ENCODE results near the gene STX3. TPM values are rescaled to one million over a fixed set of nuclear protein-coding genes. Genes with fewer than 3 reads are reported as not detected.

The STX3 gene
- total RNA-seq, 1 experiment from 2014 or later, result 20.4 TPM

- no peaks in the 10 kb centered on the region for H3K27me3 ChIP-seq (ENCODE audit: insufficient read depth, low read length)
- H3K4me3 ChIP-seq (replicated peaks in 1 of 2; ENCODE audit: low read depth in 1 of 2, low read length in 2 of 2), result peak within 1 kb of the TSS; percentile 91 to 98
- RAD21 ChIA-PET (ENCODE audit: low non-redundant PET in 1 of 2, low total read pairs in 2 of 2, uncharacterized antibody in 2 of 2, unreplicated experiment in 2 of 2), result interaction anchor here in 1 of 2 experiments (0.7 kb wide), 1 partner anchor 54 kb away, joined by 4 read pairs; no protein-coding TSS in a partner anchor
- H2AFZ ChIP-seq (ENCODE audit: low read depth, low read length, poor library complexity, severe bottlenecking), result no peak within 1 kb of the TSS
- H3K9me2 ChIP-seq (ENCODE audit: insufficient read depth), result no peaks in the 10 kb centered on the region
- peaks cover 11 to 27% of the 10 kb centered on the region in 2 experiments; a peak in 2 of 4 replicates for H3K36me3 ChIP-seq (ENCODE audit: control insufficient read depth in 1 of 2, insufficient read depth in 2 of 2, low read length in 2 of 2)
- CTCF ChIA-PET, result interaction anchor here (1.0 to 2.2 kb wide), 3 partner anchors 54 to 109 kb away, joined by 3 to 5 read pairs (median 5); partner anchors contain the start of gene STX3
- peak within 1 kb of the TSS; percentile 88 for H3K9ac ChIP-seq (ENCODE audit: low read length)
- intact Hi-C loops (cut with micrococcal nuclease), result no loop called here
- H3K9me3 ChIP-seq (ENCODE audit: control insufficient read depth in 1 of 2, insufficient read depth in 1 of 2, low read depth in 1 of 2, low read length in 2 of 2), result no peaks in the 10 kb centered on the region
- POLR2A ChIA-PET, result interaction anchor here (0.9 kb wide), 1 partner anchor 109 kb away, joined by 3 read pairs; no protein-coding TSS in a partner anchor
- no peaks in the 10 kb centered on the region for H4K20me1 ChIP-seq (ENCODE audit: insufficient read depth)
- H3K79me2 ChIP-seq (ENCODE audit: insufficient read depth, low read length), result peaks cover 25% of the 10 kb centered on the region
- DNase-seq (ENCODE audit: low read depth, low spot score) (peak; percentile 92), ATAC-seq (peak; percentile 97)
- no TSS peak for BruUV-seq (replicated peaks)
- H3K4me2 ChIP-seq (ENCODE audit: low read length), result peak within 1 kb of the TSS; percentile 70
- H3K4me1 ChIP-seq (ENCODE audit: control insufficient read depth in 1 of 2, insufficient read depth in 2 of 2, low read length in 2 of 2), result peaks cover 5 to 15% of the 10 kb centered on the region in 2 experiments; a peak in 2 of 4 replicates
- H3K27ac ChIP-seq (ENCODE audit: low read depth, low read length), result peak within 1 kb of the TSS; percentile 74
- no peak for TF ChIP-seq EZH2 (IDR thresholded peaks at IDR 0.05)
- no peak for TF ChIP-seq CEBPB (IDR thresholded peaks at IDR 0.05; ENCODE audit: low read depth)
- TF ChIP-seq, protein P1, sequence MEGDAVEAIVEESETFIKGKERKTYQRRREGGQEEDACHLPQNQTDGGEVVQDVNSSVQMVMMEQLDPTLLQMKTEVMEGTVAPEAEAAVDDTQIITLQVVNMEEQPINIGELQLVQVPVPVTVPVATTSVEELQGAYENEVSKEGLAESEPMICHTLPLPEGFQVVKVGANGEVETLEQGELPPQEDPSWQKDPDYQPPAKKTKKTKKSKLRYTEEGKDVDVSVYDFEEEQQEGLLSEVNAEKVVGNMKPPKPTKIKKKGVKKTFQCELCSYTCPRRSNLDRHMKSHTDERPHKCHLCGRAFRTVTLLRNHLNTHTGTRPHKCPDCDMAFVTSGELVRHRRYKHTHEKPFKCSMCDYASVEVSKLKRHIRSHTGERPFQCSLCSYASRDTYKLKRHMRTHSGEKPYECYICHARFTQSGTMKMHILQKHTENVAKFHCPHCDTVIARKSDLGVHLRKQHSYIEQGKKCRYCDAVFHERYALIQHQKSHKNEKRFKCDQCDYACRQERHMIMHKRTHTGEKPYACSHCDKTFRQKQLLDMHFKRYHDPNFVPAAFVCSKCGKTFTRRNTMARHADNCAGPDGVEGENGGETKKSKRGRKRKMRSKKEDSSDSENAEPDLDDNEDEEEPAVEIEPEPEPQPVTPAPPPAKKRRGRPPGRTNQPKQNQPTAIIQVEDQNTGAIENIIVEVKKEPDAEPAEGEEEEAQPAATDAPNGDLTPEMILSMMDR (IDR thresholded peaks at IDR 0.05 in 2 of 3, conservative IDR thresholded peaks at IDR 0.05 in 1 of 3; ENCODE audit: borderline replicate concordance in 1 of 3, insufficient read depth in 1 of 3, low read depth in 2 of 3, low read length in 2 of 3), result peak in 2 of 3 experiments; percentile 15 to 39; a peak in 2 of 6 replicates
- 0 out of 2 replicates have a peak, but pooled peaks have one; percentile 15 for TF ChIP-seq JUND (IDR thresholded peaks at IDR 0.05)
- TF ChIP-seq ZNF274 (IDR thresholded peaks at IDR 0.05; ENCODE audit: low read depth, low read length), result no peak
- TF ChIP-seq SP1 (IDR thresholded peaks at IDR 0.05; ENCODE audit: low read depth), result peak; percentile 59
- TF ChIP-seq POLR2A (IDR thresholded peaks at IDR 0.05; ENCODE audit: borderline replicate concordance, extremely low read depth, insufficient read depth, insufficient read length), result peak; percentile 39
- TF ChIP-seq YY1 (IDR thresholded peaks at IDR 0.05; ENCODE audit: extremely low read depth, insufficient replicate concordance, low read depth, low read length), result peak; percentile 80
- no peak for TF ChIP-seq EZH2phosphoT487 (IDR thresholded peaks at IDR 0.05; ENCODE audit: borderline replicate concordance)
- no peak for TF ChIP-seq REST (IDR thresholded peaks at IDR 0.05; ENCODE audit: low read depth)
- TF ChIP-seq, protein P2, sequence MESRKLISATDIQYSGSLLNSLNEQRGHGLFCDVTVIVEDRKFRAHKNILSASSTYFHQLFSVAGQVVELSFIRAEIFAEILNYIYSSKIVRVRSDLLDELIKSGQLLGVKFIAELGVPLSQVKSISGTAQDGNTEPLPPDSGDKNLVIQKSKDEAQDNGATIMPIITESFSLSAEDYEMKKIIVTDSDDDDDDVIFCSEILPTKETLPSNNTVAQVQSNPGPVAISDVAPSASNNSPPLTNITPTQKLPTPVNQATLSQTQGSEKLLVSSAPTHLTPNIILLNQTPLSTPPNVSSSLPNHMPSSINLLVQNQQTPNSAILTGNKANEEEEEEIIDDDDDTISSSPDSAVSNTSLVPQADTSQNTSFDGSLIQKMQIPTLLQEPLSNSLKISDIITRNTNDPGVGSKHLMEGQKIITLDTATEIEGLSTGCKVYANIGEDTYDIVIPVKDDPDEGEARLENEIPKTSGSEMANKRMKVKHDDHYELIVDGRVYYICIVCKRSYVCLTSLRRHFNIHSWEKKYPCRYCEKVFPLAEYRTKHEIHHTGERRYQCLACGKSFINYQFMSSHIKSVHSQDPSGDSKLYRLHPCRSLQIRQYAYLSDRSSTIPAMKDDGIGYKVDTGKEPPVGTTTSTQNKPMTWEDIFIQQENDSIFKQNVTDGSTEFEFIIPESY (IDR thresholded peaks at IDR 0.05; ENCODE audit: extremely low read depth, insufficient replicate concordance, low read length), result peak; percentile 54
- peak; percentile 44 for TF ChIP-seq RAD21 (IDR thresholded peaks at IDR 0.05; ENCODE audit: low read depth)
- TF ChIP-seq ZFX (IDR thresholded peaks at IDR 0.05), result no peak
- TF ChIP-seq EGR1 (IDR thresholded peaks at IDR 0.05; ENCODE audit: low read depth), result peak; percentile 29; the same call in 1 of the 2 replicates
- no peak for TF ChIP-seq ATF3 (IDR thresholded peaks at IDR 0.05)
- no peak for TF ChIP-seq FOSL1 (IDR thresholded peaks at IDR 0.05; ENCODE audit: low read depth)
- TF ChIP-seq, protein P3, sequence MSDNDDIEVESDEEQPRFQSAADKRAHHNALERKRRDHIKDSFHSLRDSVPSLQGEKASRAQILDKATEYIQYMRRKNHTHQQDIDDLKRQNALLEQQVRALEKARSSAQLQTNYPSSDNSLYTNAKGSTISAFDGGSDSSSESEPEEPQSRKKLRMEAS (IDR thresholded peaks at IDR 0.05), result peak; percentile 85
- TF ChIP-seq ELF1 (IDR thresholded peaks at IDR 0.05; ENCODE audit: borderline replicate concordance, low read depth), result no peak
These were observed 55.2 kb downstream of the STX3 start, which contains the start of gene MRPL16 for GRCh38 chr11:59810189-59810910. MRPL16 (minus strand) TSS chr11:59810778; CDS start chr11:59810658, 120 bp downstream.
